K562 (cell line): ENCODE results near the gene RNF223. TPM values are rescaled to one million over a fixed set of nuclear protein-coding genes. Genes with fewer than 3 reads are reported as not detected.
A peak's percentile ranks its signal among the peaks of the same experiment; 100 is the strongest.

Source experiments
- ATAC-seq: fragments of 200-7000 bp; cut with Tn5 transposase; 3 replicates; pipeline ENCODE4 v1.9.1; 2020; ENCODE audit warnings: moderate library complexity
- BruUV-seq: library from RNA; stranded (reverse); fragments of 400-500 nt; replicated peaks from 2 replicates; lab custom pipeline; 2021; lab: Mats Ljungman, UMichigan
- CTCF ChIA-PET: fragments of 300-600 bp; formaldehyde crosslinking; extraction: SDS; loops from one replicate; lab custom pipeline; 2021; ENCODE audit warnings: low intra/inter-chr PET ratio; lab: Yijun Ruan, JAX
- POLR2A ChIA-PET: fragments of 300-600, 350-650 bp; sonication (Branson Sonifier 250); formaldehyde crosslinking; extraction: SDS; loops from one replicate; lab custom pipeline; 2021; ENCODE audit warnings: antibody characterized with exemption, inconsistent platforms; lab: Yijun Ruan, JAX
- DNase-seq, 4 experiments: peaks; one replicate each; pipeline versions ENCODE4 v3.0.0 to v3.0.0-alpha.2; 2011 to 2018; ENCODE audit warnings: low spot score in 3 of 4, mixed read lengths in 3 of 4; ENCODE audit errors: extremely low read depth in 1 of 4
- FAIRE-seq: peaks from 2 replicates; lab custom pipeline; 2011; peaks lifted over from hg19 to GRCh38; lab: Jason Lieb, UNC
- H2AFZ ChIP-seq: 2 replicates; pipeline ENCODE4 v1.6.0; 2011; ENCODE audit warnings: low read depth, low read length, control low read depth, inconsistent platforms
- H3K27ac ChIP-seq: fragments of 200-600 bp; 3 replicates; pipeline ENCODE4 v1.8.0; 2011; ENCODE audit warnings: low read depth, mild to moderate bottlenecking, control low read depth, inconsistent platforms, low read length, moderate library complexity, mixed read lengths; ENCODE audit errors: extremely low read depth
- H3K27me3 ChIP-seq, 2 experiments: fragments of 300-600 bp in 1 of 2; 2 replicates in 1 of 2; 3 replicates in 1 of 2; pipeline versions ENCODE4 v1.6.0 to v1.8.0; 2011; ENCODE audit warnings: inconsistent platforms in 2 of 2, low read length in 2 of 2, mild to moderate bottlenecking in 1 of 2, mixed read lengths in 1 of 2, moderate library complexity in 1 of 2; ENCODE audit not compliant: control insufficient read depth in 2 of 2, insufficient read depth in 2 of 2
- H3K36me3 ChIP-seq: fragments of 300-600 bp; 3 replicates; pipeline ENCODE4 v1.8.0; 2011; ENCODE audit warnings: mild to moderate bottlenecking, low read length, inconsistent platforms; ENCODE audit not compliant: control insufficient read depth, insufficient read depth
- H3K4me1 ChIP-seq, 2 experiments: fragments of 200-600 bp in 1 of 2; replicated peaks in 1 of 2; 2 replicates in 1 of 2; 3 replicates in 1 of 2; pipeline versions ENCODE4 v1.5.1 to v1.8.0; 2011; ENCODE audit warnings: inconsistent platforms in 2 of 2, low read length in 2 of 2, mild to moderate bottlenecking in 1 of 2, mixed read lengths in 1 of 2, moderate library complexity in 1 of 2; ENCODE audit not compliant: control insufficient read depth in 2 of 2, insufficient read depth in 2 of 2
- H3K4me2 ChIP-seq: 2 replicates; pipeline ENCODE4 v1.6.1; 2011; ENCODE audit warnings: low read length, control low read depth, inconsistent platforms, mixed read lengths; ENCODE audit not compliant: insufficient read depth
- H3K4me3 ChIP-seq: fragments of 200-600 bp; sonication (generic), shearing (Covaris generic); 2 replicates; pipeline ENCODE4 v1.5.1; 2016; ENCODE audit warnings: control low read depth, inconsistent platforms
- H3K79me2 ChIP-seq: fragments of 200-600 bp; 3 replicates; pipeline ENCODE4 v1.8.0; 2011; ENCODE audit warnings: low read length, inconsistent platforms; ENCODE audit not compliant: control insufficient read depth, insufficient read depth
- H3K9ac ChIP-seq, 2 experiments: 2 replicates each; pipeline versions ENCODE4 v1.6.0 to v1.6.1; 2011; ENCODE audit warnings: low read depth in 2 of 2, low read length in 2 of 2, control low read depth in 1 of 2, inconsistent platforms in 1 of 2, mild to moderate bottlenecking in 1 of 2, mixed read lengths in 1 of 2; ENCODE audit not compliant: insufficient read depth in 1 of 2
- H3K9me1 ChIP-seq: one replicate; pipeline ENCODE4 v1.6.0; 2011; ENCODE audit warnings: inconsistent platforms, mild to moderate bottlenecking, low read length, moderate library complexity; ENCODE audit not compliant: control insufficient read depth, insufficient read depth
- H3K9me3 ChIP-seq: replicated peaks from 2 replicates; pipeline ENCODE4 v1.5.1; 2011; ENCODE audit warnings: low read depth, low read length, inconsistent platforms; ENCODE audit not compliant: control insufficient read depth, insufficient read depth
- H4K20me1 ChIP-seq: replicated peaks from 2 replicates; pipeline ENCODE4 v1.6.1; 2011; ENCODE audit warnings: low read length, inconsistent platforms, mixed read lengths; ENCODE audit not compliant: control insufficient read depth, insufficient read depth
- CTCF ChIP-seq, 3 experiments: IDR thresholded peaks in 2 of 3; conservative IDR thresholded peaks in 1 of 3; 2 replicates each; pipeline ENCODE4 v1.5.1; 2011 to 2012; ENCODE audit warnings: low read length in 3 of 3, mild to moderate bottlenecking in 3 of 3, control low read depth in 2 of 3, improper control_type of control experiment in 1 of 3, inconsistent platforms in 1 of 3, low read depth in 1 of 3, mixed read lengths in 1 of 3, moderate library complexity in 1 of 3; ENCODE audit not compliant: insufficient read depth in 2 of 3
- KAT2B ChIP-seq: IDR thresholded peaks from one replicate; pipeline ENCODE4 v1.6.1; 2012; ENCODE audit warnings: low read depth, mild to moderate bottlenecking, control low read depth, inconsistent platforms, low read length, moderate library complexity
- RBFOX2 ChIP-seq: fragments of 200-400 bp; formaldehyde crosslinking; IDR thresholded peaks from 2 replicates; pipeline ENCODE4 v1.6.1; 2017; ENCODE audit warnings: low read depth, mild to moderate bottlenecking, low read length, moderate library complexity
- TBP ChIP-seq: optimal IDR thresholded peaks from 2 replicates; pipeline ENCODE3; 2011; ENCODE audit warnings: low read depth, low read length, improper control_type of control experiment
- ZNF124 ChIP-seq: sonication (generic); formaldehyde crosslinking; IDR thresholded peaks from 2 replicates; pipeline ENCODE4 v1.8.1; 2022; ENCODE audit warnings: missing genetic modification reagents
- WGBS: fragments of 100-300 bp; shearing (Covaris generic); methylation state at CpG from one replicate; pipeline ENCODE4 v1.1.6; 2016; ENCODE audit warnings: low coverage, mixed read lengths; ENCODE audit not compliant: insufficient coverage; ENCODE audit errors: missing lambda C conversion rate; 5-methylcytosine and 5-hydroxymethylcytosine counted together
- in situ Hi-C: fragments of 300-500 bp; cut with MboI; formaldehyde crosslinking; loops from 4 replicates; pipeline ENCODE4 v1.15.0; 2018; ENCODE audit warnings: inconsistent platforms, mixed read lengths
- intact Hi-C: fragments of 100-400 bp; cut with micrococcal nuclease; formaldehyde crosslinking; loops from 2 replicates; pipeline ENCODE4 v1.14.2; 2022
- polyA plus RNA-seq, 8 experiments: library from polyadenylated mRNA; depleted of rRNA in 4 of 8; stranded (reverse) in 5 of 8; unstranded in 3 of 8; fragments of >200 nt; fragmentation: Nextera tagmentation in 2 of 8; fragmentation: Illumina TruSeq in 1 of 8; extraction: Ambion mirVana in 2 of 8; extraction: Trizol in 1 of 8; gene quantifications; 2 replicates each; pipeline versions ENCODE4 v1.2.1 to v1.2.3, GENCODE V29; 2011 to 2014; ENCODE audit warnings: inconsistent platforms in 1 of 8, missing spikeins in 1 of 8
- total RNA-seq, 7 experiments: library from RNA; depleted of rRNA in 6 of 7; stranded (reverse); fragments of >200 nt in 6 of 7; fragmentation: Illumina TruSeq in 2 of 7; extraction: Trizol in 2 of 7; gene quantifications; 2 replicates each; pipeline versions ENCODE4 v1.2.1 to v1.2.3, GENCODE V29; 2011 to 2021; ENCODE audit warnings: low replicate concordance in 1 of 7

Gene RNF223
- total and polyA plus RNA-seq, 9 of the 15 experiments (the other 6 are each of a cell fraction or from before 2014, with no cell fraction given) = 0.04 to 0.32 TPM; not detected in 7

- TF ChIP-seq TBP = no peak
Measured at GRCh38 chr1:1037366-1038327, 36.5 kb downstream of the RNF223 start (continued).

GRCh38 chr1:1035291-1035943, 38.7 kb downstream of the RNF223 start:
- Histone ChIP-seq H3K9ac (peak overlapping the region in 1 of 2 experiments; percentile 54; a peak in 1 of 4 replicates), H2AFZ (no peak overlapping the region), H3K4me2 (no peak overlapping the region), H3K27me3 (no peaks in the 10 kb centered on the region), H3K79me2 (no peaks in the 10 kb centered on the region; the same call in 2 of the 3 replicates), H3K27ac (no peak overlapping the region), H3K9me3 (no peaks in the 10 kb centered on the region), H3K4me3 (no peak overlapping the region), H3K4me1 (peaks cover 6 to 84% of the 10 kb centered on the region in 2 experiments; a peak in 4 of 5 replicates), H3K36me3 (peaks cover 13% of the 10 kb centered on the region; the same call in 1 of the 3 replicates), H3K9me1 (no peaks in the 10 kb centered on the region), H4K20me1 (peaks cover 28% of the 10 kb centered on the region)
- WGBS = 84% methylated on average over 15 of the region's 19 CpGs
- ATAC-seq (no peak), DNase-seq (no peak), FAIRE-seq (no peak)
- ChIA-PET CTCF (no interaction called here), POLR2A (no interaction called here)
- intact Hi-C loops (no loop called here), in situ Hi-C loops (no loop called here)
- TF ChIP-seq KAT2B = no peak
- no peak for TF ChIP-seq ZNF124 (CRISPR knock-in tag)
- TF ChIP-seq RBFOX2 = 0 out of 2 replicates have a peak, but pooled peaks have one; percentile 6
- 0 out of 6 replicates have a peak, but pooled peaks of 1 of the 3 experiments have one; percentile 16 for TF ChIP-seq CTCF (IDR thresholded peaks at IDR 0.05 in 2 of 3, conservative IDR thresholded peaks at IDR 0.05 in 1 of 3; ENCODE audit: insufficient read depth in 2 of 3, low read depth in 1 of 3, low read length in 3 of 3)
- BruUV-seq = no TSS peak
